ENCODE results near the gene RAPGEF4.

Gene RAPGEF4

GRCh38 chr2:172772633-172773032 is 37.0 kb downstream of the RAPGEF4 start:
- H3K36me3 ChIP-seq (ENCODE audit: insufficient read depth): no peaks in the 10 kb centered on the region
- H3K4me3 ChIP-seq (IDR thresholded peaks at IDR 0.05; ENCODE audit: insufficient read depth, low read depth, low read length): no peak overlapping the region
- no peaks in the 10 kb centered on the region for H3K4me1 ChIP-seq (ENCODE audit: low read depth, poor library complexity, severe bottlenecking)
- H3K4me2 ChIP-seq: no peak overlapping the region
- H2AFZ ChIP-seq (ENCODE audit: low read depth): no peak overlapping the region
- no peak overlapping the region for H3K9ac ChIP-seq
- H3K79me2 ChIP-seq (ENCODE audit: insufficient read depth, low read depth): no peaks in the 10 kb centered on the region
- no peaks in the 10 kb centered on the region for H4K20me1 ChIP-seq (ENCODE audit: insufficient read depth)
- H3K27ac ChIP-seq: no peak overlapping the region
- TF ChIP-seq, protein P1, sequence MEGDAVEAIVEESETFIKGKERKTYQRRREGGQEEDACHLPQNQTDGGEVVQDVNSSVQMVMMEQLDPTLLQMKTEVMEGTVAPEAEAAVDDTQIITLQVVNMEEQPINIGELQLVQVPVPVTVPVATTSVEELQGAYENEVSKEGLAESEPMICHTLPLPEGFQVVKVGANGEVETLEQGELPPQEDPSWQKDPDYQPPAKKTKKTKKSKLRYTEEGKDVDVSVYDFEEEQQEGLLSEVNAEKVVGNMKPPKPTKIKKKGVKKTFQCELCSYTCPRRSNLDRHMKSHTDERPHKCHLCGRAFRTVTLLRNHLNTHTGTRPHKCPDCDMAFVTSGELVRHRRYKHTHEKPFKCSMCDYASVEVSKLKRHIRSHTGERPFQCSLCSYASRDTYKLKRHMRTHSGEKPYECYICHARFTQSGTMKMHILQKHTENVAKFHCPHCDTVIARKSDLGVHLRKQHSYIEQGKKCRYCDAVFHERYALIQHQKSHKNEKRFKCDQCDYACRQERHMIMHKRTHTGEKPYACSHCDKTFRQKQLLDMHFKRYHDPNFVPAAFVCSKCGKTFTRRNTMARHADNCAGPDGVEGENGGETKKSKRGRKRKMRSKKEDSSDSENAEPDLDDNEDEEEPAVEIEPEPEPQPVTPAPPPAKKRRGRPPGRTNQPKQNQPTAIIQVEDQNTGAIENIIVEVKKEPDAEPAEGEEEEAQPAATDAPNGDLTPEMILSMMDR (conservative IDR thresholded peaks at IDR 0.05; ENCODE audit: low read depth, low read length): no peak
- H3K27me3 ChIP-seq (ENCODE audit: insufficient read depth, low read depth): no peaks in the 10 kb centered on the region

DNA sequence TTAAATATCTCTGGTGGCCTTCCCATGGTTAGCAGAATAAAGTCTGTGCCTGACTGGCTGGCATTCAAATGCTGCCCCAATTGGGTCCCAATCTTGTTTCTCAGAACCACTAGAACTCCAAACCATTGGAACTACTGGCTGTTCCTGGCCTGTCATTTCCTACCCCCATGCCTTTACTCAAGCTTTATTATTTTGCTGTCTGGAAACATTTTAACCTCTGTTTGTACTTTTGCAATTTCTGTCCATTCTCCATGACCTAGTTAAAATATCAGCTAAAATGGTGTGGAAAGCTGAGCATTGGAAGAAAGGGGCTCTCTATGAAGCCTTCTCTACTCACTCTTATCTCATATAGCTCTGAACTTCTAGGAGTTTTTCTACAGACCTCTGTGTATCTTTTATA is 38.7 kb downstream of the RAPGEF4 start:
- no peak overlapping the region for H3K9ac ChIP-seq
- no peak overlapping the region for H3K27ac ChIP-seq
- H3K36me3 ChIP-seq (ENCODE audit: insufficient read depth): no peaks in the 10 kb centered on the region
- TF ChIP-seq, protein P1 (conservative IDR thresholded peaks at IDR 0.05; ENCODE audit: low read depth, low read length): no peak
- no peaks in the 10 kb centered on the region for H3K79me2 ChIP-seq (ENCODE audit: insufficient read depth, low read depth)
- H3K4me1 ChIP-seq (ENCODE audit: low read depth, poor library complexity, severe bottlenecking): no peaks in the 10 kb centered on the region
- no peaks in the 10 kb centered on the region for H3K27me3 ChIP-seq (ENCODE audit: insufficient read depth, low read depth)
- H3K4me2 ChIP-seq: no peak overlapping the region
- H3K4me3 ChIP-seq (IDR thresholded peaks at IDR 0.05; ENCODE audit: insufficient read depth, low read depth, low read length): no peak overlapping the region
- no peak overlapping the region for H2AFZ ChIP-seq (ENCODE audit: low read depth)
- no peaks in the 10 kb centered on the region for H4K20me1 ChIP-seq (ENCODE audit: insufficient read depth)

DNA sequence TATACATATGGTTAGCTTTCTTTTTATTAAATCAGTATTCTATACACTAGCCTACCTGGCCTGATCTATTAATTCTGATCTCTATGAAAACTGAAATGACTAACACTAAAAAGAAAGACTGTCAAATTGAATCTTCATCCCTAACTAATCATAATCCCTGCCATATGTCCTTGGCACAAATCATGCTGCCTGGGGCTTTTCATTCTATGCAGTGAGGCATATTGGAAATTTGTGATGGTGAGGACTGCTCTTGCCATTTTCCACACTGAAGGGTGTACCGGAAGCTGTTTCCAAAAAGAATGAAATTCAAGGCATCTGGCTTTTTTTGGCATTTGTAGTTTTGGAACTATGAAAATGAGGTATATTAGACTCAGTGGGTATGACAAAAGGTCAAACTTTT is 39.7 kb downstream of the RAPGEF4 start:
- TF ChIP-seq, protein P1 (conservative IDR thresholded peaks at IDR 0.05; ENCODE audit: low read depth, low read length): no peak
- H3K27me3 ChIP-seq (ENCODE audit: insufficient read depth, low read depth): no peaks in the 10 kb centered on the region

DNA sequence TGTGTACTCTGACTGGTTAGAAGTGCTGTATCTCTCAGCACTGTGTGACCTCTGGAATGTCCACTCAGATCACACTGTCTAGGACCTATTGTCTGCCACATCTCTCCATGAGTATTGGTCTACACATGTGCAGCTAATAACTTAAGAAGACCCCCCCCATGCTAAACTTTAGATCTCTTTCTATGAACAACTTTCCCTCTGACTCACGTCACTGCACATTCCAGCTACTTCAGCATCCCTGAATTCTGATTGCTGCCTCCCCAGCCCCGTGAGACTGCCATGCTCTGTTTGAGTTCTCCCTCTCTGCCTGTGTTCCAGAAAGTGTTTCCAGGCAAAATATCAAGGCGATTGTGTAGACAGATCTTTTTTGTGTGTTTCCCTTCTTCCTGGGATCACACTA is 41.8 kb downstream of the RAPGEF4 start:
- Histone ChIP-seq H3K36me3 (ENCODE audit: insufficient read depth) (no peaks in the 10 kb centered on the region), H3K4me2 (no peak overlapping the region), H3K9ac (no peak overlapping the region), H3K27me3 (ENCODE audit: insufficient read depth, low read depth) (no peaks in the 10 kb centered on the region), H3K4me3 (IDR thresholded peaks at IDR 0.05; ENCODE audit: insufficient read depth, low read depth, low read length) (no peak overlapping the region), H3K27ac (no peak overlapping the region), H3K4me1 (ENCODE audit: low read depth, poor library complexity, severe bottlenecking) (no peaks in the 10 kb centered on the region), H3K79me2 (ENCODE audit: insufficient read depth, low read depth) (no peaks in the 10 kb centered on the region), H2AFZ (ENCODE audit: low read depth) (no peak overlapping the region), H4K20me1 (ENCODE audit: insufficient read depth) (no peaks in the 10 kb centered on the region)
- TF ChIP-seq, protein P1 (conservative IDR thresholded peaks at IDR 0.05; ENCODE audit: low read depth, low read length): no peak

More for the DNA sequence above, 39.7 kb downstream of the RAPGEF4 start:
- no peaks in the 10 kb centered on the region for H4K20me1 ChIP-seq (ENCODE audit: insufficient read depth)
- no peaks in the 10 kb centered on the region for H3K79me2 ChIP-seq (ENCODE audit: insufficient read depth, low read depth)
- no peaks in the 10 kb centered on the region for H3K36me3 ChIP-seq (ENCODE audit: insufficient read depth)
- H3K4me2 ChIP-seq: no peak overlapping the region
- no peak overlapping the region for H3K4me3 ChIP-seq (IDR thresholded peaks at IDR 0.05; ENCODE audit: insufficient read depth, low read depth, low read length)
- no peak overlapping the region for H2AFZ ChIP-seq (ENCODE audit: low read depth)
- H3K9ac ChIP-seq: no peak overlapping the region
- H3K27ac ChIP-seq: no peak overlapping the region
- no peaks in the 10 kb centered on the region for H3K4me1 ChIP-seq (ENCODE audit: low read depth, poor library complexity, severe bottlenecking)

Data from KMS-11 (cell line).